Neural progenitor cell (in vitro differentiated cells): ENCODE results near the gene MVB12B.

Source experiments
- CTCF ChIP-seq: fragments of 200-600 bp; sonication (generic); IDR thresholded peaks from 2 replicates; pipeline ENCODE4 v1.5.1; 2017; ENCODE audit warnings: antibody characterized with exemption, mild to moderate bottlenecking
- EZH2 ChIP-seq: fragments of 200-600 bp; sonication (generic); IDR thresholded peaks from 2 replicates; pipeline ENCODE4 v1.6.1; 2017; ENCODE audit warnings: antibody characterized with exemption, mild to moderate bottlenecking, moderate library complexity
- EZH2phosphoT487 ChIP-seq: fragments of 200-600 bp; sonication (generic); IDR thresholded peaks from 2 replicates; pipeline ENCODE4 v1.6.1; 2017; ENCODE audit warnings: antibody characterized with exemption

DNA sequence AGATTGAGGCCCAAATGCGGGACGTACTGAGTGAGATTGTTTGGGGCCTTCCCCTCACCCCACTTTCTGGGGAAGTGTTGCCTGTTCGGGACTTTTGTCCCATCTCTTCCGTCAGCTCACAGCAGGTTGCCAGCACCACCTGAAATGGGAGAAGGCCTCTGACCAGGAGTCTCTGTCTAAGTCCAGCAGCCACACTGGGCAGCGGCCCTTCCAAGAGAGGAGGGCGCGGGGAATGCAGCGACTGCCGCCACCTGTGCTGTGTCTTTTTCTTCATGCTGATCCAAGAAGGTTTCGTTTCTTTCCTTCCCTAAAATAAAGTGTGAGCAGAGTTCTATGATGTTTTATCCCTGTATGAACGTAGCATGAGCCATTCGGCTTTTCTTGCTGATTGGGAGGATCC lies 152.9 kb downstream of the MVB12B start:
- TF ChIP-seq CTCF (no peak), EZH2 (no peak), EZH2phosphoT487 (no peak)
